Activated T-helper 2 cell treated with anti-CD3 and anti-CD28 coated beads, Interferon-gamma antibody, Interleukin-2, Interleukin-4, amounts not matched to agents 10 μg/mL and 5 μg/mL and 100 μg/mL, durations not matched to agents 14 hours and 24 hours and 36 hours (primary cell): Measurements from ENCODE around the gene GLRX3. TPM values are rescaled to one million over a fixed set of nuclear protein-coding genes. Genes with fewer than 3 reads are reported as not detected.
"Not testable (repeated sequence)": the region's sequence is repeated elsewhere in the genome, so short reads cannot be mapped to it uniquely, and the experiment has no call there.

ENCODE experiments used
- DNase-seq: peaks from one replicate; pipeline ENCODE4 v3.0.0; 2021; ENCODE audit warnings: low spot score
- H3K27ac Mint-ChIP-seq: one replicate; pipeline ENCODE4 v1.8.0; 2021; ENCODE audit warnings: mixed read lengths
- H3K27me3 Mint-ChIP-seq: one replicate; pipeline ENCODE4 v1.8.0; 2021; ENCODE audit warnings: low read depth, mixed read lengths
- H3K36me3 Mint-ChIP-seq: one replicate; pipeline ENCODE4 v1.8.0; 2021; ENCODE audit warnings: low read depth, mixed read lengths
- H3K4me1 Mint-ChIP-seq: one replicate; pipeline ENCODE4 v1.8.0; 2021; ENCODE audit warnings: low read depth, mixed read lengths
- H3K4me3 Mint-ChIP-seq: one replicate; pipeline ENCODE4 v1.8.0; 2021; ENCODE audit warnings: low read depth, mild to moderate bottlenecking, moderate library complexity, mixed read lengths
- H3K9me3 Mint-ChIP-seq: one replicate; pipeline ENCODE4 v1.8.0; 2021; ENCODE audit warnings: mixed read lengths
- intact Hi-C: fragments of 100-400 bp; cut with micrococcal nuclease; formaldehyde crosslinking; loops from one replicate; pipeline ENCODE4 v1.15.1; 2023
- total RNA-seq: library from RNA; stranded (reverse); gene quantifications from 2 replicates; pipeline ENCODE4 v1.2.3, GENCODE V29; 2022

GLRX3 gene
- total RNA-seq, 1 donor from 2014 or later: 145 TPM

DNA sequence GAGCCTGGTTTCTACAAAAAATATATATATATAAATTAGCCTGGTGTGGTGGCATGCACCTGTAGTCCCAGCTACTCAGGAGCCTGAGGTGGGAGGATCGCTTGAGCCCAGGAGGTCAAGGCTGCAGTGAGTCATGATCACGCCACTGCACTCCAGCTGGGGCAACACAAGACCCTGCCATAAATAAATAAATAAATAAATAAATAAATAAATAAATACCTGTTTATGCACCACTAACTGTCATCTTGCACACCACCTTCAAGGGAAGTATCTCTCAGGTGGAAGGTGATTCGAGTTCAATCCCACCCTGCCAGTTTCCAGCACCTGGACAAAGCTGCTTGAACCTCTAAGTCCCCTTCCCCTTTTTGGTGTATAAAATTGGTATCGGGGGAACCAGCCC lies 19.2 kb upstream of the GLRX3 start:
- intact Hi-C loops, H3K27me3 Mint-ChIP-seq, H3K4me3 Mint-ChIP-seq, H3K4me1 Mint-ChIP-seq, H3K27ac Mint-ChIP-seq, DNase-seq: not testable (repeated sequence)
- H3K36me3 Mint-ChIP-seq: peaks cover 12% of the 10 kb centered on the region
- peaks cover 14% of the 10 kb centered on the region for H3K9me3 Mint-ChIP-seq

DNA sequence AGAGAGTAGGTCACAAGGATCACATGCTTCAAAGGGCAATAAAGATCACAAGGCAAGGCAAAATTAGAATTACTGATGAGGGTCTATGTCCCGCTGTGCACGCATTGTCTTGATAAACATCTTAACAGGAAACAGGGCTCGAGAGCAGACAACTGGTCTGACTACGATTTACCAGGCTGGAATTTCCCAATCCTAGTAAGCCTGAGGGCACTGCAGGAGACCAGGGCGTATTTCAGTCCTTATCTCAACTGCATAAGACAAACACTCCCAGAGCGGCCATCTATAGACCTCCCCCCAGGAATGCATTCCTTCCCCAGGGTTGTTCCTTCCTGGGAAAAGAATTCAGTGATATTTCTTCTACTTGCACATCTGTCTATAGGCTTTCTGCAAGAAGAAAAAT lies 18.7 kb upstream of the GLRX3 start:
- H3K36me3 Mint-ChIP-seq, H3K4me1 Mint-ChIP-seq, intact Hi-C loops: not testable (repeated sequence)

DNA sequence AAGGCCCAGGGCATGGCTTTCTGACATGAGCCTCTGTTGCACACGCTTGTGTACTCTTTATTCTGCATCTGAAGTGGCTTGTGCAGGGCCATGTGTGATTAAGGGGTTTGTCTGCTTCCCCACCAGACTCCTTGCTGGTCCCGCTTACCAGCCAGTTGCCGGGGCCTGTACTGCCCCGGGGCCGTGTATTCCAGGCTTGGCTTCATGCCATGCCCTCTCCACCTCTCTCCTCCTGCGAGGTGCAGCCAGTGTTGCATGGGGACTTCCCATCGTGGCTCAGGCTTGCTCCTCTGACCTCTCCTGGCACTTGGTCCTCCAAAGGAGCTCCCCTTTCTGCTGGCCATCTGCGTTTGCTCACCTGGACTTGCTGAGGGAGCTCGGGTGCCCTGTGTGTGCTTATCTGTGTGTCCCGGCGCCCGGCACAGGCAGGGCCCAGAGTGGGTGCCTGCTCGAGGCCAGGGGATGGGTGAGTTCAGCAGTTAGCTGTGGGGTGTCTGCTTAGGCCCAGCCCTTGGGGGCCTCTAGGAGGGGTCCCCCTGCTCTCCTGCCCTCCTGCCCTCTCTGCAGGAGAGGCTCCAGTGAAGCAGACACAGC lies 14.6 kb upstream of the GLRX3 start:
- no peak overlapping the region for H3K4me3 Mint-ChIP-seq
- intact Hi-C loops: no loop called here
- peaks cover 9% of the 10 kb centered on the region for H3K9me3 Mint-ChIP-seq
- no peaks in the 10 kb centered on the region for H3K36me3 Mint-ChIP-seq
- no peaks in the 10 kb centered on the region for H3K4me1 Mint-ChIP-seq
- H3K27me3 Mint-ChIP-seq: peaks cover 14% of the 10 kb centered on the region
- DNase-seq: no peak
- H3K27ac Mint-ChIP-seq: no peak overlapping the region

More for the DNA sequence above, 18.7 kb upstream of the GLRX3 start:
- H3K9me3 Mint-ChIP-seq: peaks cover 14% of the 10 kb centered on the region
- H3K27me3 Mint-ChIP-seq, DNase-seq, H3K27ac Mint-ChIP-seq, H3K4me3 Mint-ChIP-seq: not testable (repeated sequence)

DNA sequence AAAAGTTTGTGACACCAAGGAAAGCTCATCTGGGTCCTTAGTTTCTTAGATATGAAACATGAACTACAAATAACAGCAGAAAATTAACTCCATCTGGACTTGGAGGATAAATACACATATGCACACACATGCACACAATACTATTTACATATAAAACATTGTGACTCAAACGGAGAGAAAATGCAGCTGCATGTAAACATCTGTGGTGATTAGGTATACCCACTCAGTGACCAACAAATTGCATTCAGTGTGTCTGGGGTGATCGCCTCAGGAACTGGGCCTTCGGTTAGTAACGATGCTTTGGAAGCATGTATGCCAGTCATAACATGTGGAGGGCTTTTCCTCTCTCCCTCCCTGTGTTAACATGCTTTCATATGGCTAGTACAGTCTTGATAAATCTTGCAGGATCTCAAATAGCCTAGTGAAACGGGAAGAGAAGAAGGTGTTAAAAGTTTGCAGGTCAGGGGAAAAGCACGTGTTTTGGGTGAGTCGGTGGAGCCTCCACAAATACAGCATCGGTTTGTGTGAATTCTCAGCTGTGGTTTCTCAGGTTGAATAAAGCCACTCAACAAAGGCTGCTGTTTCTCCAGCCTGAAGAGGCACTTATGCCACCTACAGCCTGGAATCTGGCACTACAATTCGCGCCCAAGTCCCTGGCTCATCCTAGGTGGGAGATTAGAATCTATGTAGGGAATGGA lies 8.7 kb upstream of the GLRX3 start:
- H3K36me3 Mint-ChIP-seq: no peaks in the 10 kb centered on the region
- H3K4me3 Mint-ChIP-seq: no peak overlapping the region
- intact Hi-C loops: loop anchor here (5.0 kb wide), 2 partner anchors 155 to 250 kb away; no protein-coding TSS in a partner anchor
- H3K27me3 Mint-ChIP-seq: peaks cover 38% of the 10 kb centered on the region
- no peaks in the 10 kb centered on the region for H3K9me3 Mint-ChIP-seq
- peak; percentile 40 for DNase-seq
- no peak overlapping the region for H3K27ac Mint-ChIP-seq
- peaks cover 7% of the 10 kb centered on the region for H3K4me1 Mint-ChIP-seq

- intact Hi-C loops: loop anchor here (5.0 kb wide), 2 partner anchors 156 to 251 kb away; no protein-coding TSS in a partner anchor
- Mint-ChIP-seq H3K4me1 (peaks cover 7% of the 10 kb centered on the region), H3K36me3 (no peaks in the 10 kb centered on the region), H3K27me3 (peaks cover 38% of the 10 kb centered on the region), H3K27ac (no peak overlapping the region), H3K9me3 (no peaks in the 10 kb centered on the region), H3K4me3 (no peak overlapping the region)
- DNase-seq: no peak
These were observed 8.0 kb upstream of the GLRX3 start for GRCh38 chr10:130128062-130128781.

DNA sequence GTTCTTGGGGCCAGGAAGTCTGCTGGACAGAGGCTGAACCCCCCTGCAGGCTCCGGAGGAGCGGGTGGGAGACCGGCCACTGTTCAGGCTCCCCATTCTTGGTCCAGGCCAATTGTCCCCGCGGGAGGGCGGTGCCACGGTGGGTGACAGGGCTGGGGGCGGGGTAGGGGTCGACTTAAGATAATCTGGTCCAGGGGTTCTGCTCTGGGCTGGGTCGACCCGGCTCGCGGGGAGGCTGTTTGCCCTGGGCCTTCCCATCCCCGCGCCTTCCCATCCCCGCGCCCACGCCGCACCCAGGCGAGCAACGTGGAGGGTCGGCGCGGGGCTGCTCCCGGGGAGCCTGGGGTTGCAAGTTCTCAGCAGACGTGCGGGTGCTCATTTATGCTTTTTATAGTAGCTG lies 7.3 kb upstream of the GLRX3 start:
- no peak overlapping the region for H3K27ac Mint-ChIP-seq
- no peak overlapping the region for H3K4me3 Mint-ChIP-seq
- intact Hi-C loops: loop anchor here (5.0 kb wide), 2 partner anchors 157 to 252 kb away; no protein-coding TSS in a partner anchor
- no peaks in the 10 kb centered on the region for H3K9me3 Mint-ChIP-seq
- H3K27me3 Mint-ChIP-seq: peaks cover 34% of the 10 kb centered on the region
- H3K4me1 Mint-ChIP-seq: peaks cover 7% of the 10 kb centered on the region
- DNase-seq: no peak
- no peaks in the 10 kb centered on the region for H3K36me3 Mint-ChIP-seq

- Mint-ChIP-seq H3K4me1 (peaks cover 27% of the 10 kb centered on the region), H3K4me3 (peak overlapping the region; percentile 92), H3K36me3 (peaks cover 16% of the 10 kb centered on the region), H3K27ac (no peak overlapping the region), H3K27me3 (peaks cover 4% of the 10 kb centered on the region), H3K9me3 (no peaks in the 10 kb centered on the region)
- intact Hi-C loops: loop anchor here (1.0 to 10.0 kb wide), 2 partner anchors 25 to 1101 kb away; partner anchors contain the start of gene C10orf143
- DNase-seq: no peak
These were observed 440 bp upstream of the GLRX3 start for GRCh38 chr10:130135676-130136225.

- intact Hi-C loops: loop anchor here (10.0 kb wide), 1 partner anchor 1102 kb away; no protein-coding TSS in a partner anchor
- H3K27me3 Mint-ChIP-seq: no peaks in the 10 kb centered on the region
- DNase-seq: no peak
- peak overlapping the region; percentile 75 for H3K27ac Mint-ChIP-seq
- H3K4me3 Mint-ChIP-seq: peak overlapping the region; percentile 85
- peaks cover 40% of the 10 kb centered on the region for H3K4me1 Mint-ChIP-seq
- H3K9me3 Mint-ChIP-seq: no peaks in the 10 kb centered on the region
- H3K36me3 Mint-ChIP-seq: peaks cover 26% of the 10 kb centered on the region
These were observed 878 bp downstream of the GLRX3 start for GRCh38 chr10:130137090-130137448.

DNA sequence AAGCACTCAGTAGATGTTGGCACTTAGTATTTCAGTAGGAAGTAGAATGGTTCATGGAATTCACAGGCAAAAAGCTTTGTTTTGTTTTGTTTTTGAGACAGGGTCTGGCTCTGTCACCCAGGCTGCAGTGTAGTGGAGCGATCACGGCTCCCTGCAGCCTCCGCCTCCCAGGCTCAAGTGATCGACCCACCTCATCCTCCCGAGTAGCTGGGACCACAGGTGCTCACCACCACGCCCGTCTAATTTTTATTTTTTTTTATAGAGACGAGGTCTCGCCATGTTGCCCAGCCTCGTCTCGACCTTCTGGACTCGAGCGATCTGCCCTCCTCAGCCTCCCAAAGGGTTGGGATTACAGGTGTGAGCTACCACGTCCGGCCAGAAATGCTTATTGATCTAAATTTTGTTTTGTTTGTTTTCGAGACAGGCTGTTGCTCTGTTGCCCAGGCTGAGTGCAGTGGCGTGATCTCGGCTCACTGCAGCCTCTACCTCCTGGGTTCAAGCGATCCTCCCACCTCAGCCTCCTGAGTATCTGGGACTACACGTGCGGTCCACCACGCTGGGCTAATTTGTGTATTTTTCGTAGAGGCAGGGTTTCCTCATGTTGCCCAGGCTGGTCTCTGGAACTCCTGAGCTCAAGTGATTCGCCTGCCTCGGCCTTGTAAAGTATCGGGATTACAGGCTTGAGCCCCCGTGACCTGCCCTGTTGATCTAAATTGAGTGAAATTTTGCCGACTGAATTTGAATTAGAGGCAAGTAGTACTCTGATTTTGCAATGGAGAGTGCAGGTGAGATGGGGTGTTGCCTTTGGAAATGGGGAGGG lies 1.7 kb downstream of the GLRX3 start:
- H3K9me3 Mint-ChIP-seq: no peaks in the 10 kb centered on the region

DNA sequence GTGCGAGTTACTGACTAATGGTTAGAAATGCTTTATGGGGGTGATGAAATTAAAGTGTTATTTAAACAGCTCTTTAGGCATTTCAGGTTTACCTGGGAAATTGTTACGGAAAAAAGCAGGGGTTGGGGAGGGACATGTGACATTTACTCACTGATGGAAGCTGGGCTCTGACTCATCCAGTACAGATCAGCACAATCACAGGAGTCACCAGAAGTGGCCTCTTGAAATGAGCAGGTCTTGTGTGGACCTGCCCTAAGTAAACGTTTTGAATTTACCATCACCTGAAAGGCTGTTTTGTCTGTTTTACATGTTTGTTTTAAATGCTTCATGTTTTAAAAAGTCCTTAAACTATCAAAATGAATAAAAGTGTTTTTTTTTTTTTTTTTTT lies 2.3 kb downstream of the GLRX3 start:
- no peak for DNase-seq
- intact Hi-C loops: loop anchor here (2.0 to 10.0 kb wide), 2 partner anchors 36 to 1104 kb away; no protein-coding TSS in a partner anchor
- Mint-ChIP-seq H3K4me3 (peak overlapping the region; percentile 85), H3K27ac (peak overlapping the region; percentile 79), H3K4me1 (peaks cover 48% of the 10 kb centered on the region), H3K27me3 (no peaks in the 10 kb centered on the region), H3K9me3 (no peaks in the 10 kb centered on the region), H3K36me3 (peaks cover 38% of the 10 kb centered on the region)

More for the DNA sequence above, 1.7 kb downstream of the GLRX3 start:
- intact Hi-C loops: loop anchor here (2.0 to 10.0 kb wide), 2 partner anchors 37 to 1103 kb away; no protein-coding TSS in a partner anchor
- Mint-ChIP-seq H3K36me3 (peaks cover 34% of the 10 kb centered on the region), H3K27me3 (no peaks in the 10 kb centered on the region), H3K4me3 (peak overlapping the region; percentile 85), H3K27ac (peak overlapping the region; percentile 79), H3K4me1 (peaks cover 48% of the 10 kb centered on the region)
- DNase-seq: no peak

DNA sequence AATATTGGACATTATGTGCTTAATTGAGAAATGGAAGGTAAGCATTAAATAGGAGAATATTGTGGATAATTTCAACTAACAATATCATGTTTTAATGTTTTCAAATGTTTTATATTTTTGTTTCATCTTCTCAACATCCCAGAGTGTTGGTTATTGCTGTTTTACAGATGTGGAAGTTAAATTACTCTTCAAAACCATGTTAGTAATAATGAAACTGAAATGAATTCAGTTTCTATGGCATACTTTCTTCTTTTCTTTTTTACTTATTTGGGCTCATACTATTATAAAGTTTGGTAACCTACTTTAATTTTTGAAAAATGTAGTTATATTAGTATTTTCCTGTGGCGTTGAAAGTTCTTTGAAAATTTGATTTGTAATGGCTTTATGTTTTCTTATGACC lies 4.2 kb downstream of the GLRX3 start:
- intact Hi-C loops: loop anchor here (2.0 kb wide), 1 partner anchor 24 kb away; no protein-coding TSS in a partner anchor
- H3K4me3 Mint-ChIP-seq: peak overlapping the region; percentile 26

DNA sequence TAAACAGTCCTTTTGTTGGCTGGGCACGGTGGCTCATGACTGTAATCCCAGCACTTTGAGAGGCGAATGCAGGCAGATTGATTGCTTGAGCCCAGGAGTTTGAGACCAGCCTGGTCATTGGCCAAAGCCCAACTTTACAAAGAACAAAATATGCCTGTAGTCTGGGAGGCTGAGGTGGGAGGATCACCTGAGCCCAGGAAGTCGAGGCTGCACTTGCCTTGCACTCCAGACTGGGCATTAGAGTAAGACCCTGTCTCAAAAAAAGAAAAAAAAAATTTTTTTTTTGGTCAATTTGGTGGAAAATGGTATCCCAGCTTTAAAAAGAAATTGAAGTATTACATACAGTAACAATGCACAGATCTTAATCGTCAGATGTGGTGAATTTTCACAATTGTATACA lies 4.8 kb downstream of the GLRX3 start:
- DNase-seq: no peak
- H3K27me3 Mint-ChIP-seq: no peaks in the 10 kb centered on the region
- no peak overlapping the region for H3K4me3 Mint-ChIP-seq
- H3K9me3 Mint-ChIP-seq: no peaks in the 10 kb centered on the region
- intact Hi-C loops: loop anchor here (2.0 kb wide), 1 partner anchor 24 kb away; no protein-coding TSS in a partner anchor
- H3K27ac Mint-ChIP-seq: peak overlapping the region; percentile 26
- H3K4me1 Mint-ChIP-seq: peaks cover 50% of the 10 kb centered on the region
- peaks cover 54% of the 10 kb centered on the region for H3K36me3 Mint-ChIP-seq

More for the DNA sequence above, 4.2 kb downstream of the GLRX3 start:
- H3K4me1 Mint-ChIP-seq: peaks cover 47% of the 10 kb centered on the region
- H3K27ac Mint-ChIP-seq: no peak overlapping the region
- no peak for DNase-seq
- H3K27me3 Mint-ChIP-seq: no peaks in the 10 kb centered on the region
- H3K9me3 Mint-ChIP-seq: no peaks in the 10 kb centered on the region
- H3K36me3 Mint-ChIP-seq: peaks cover 51% of the 10 kb centered on the region
